Astrocyte of the hippocampus (primary cell): Measurements from ENCODE around the gene XCL2.

ENCODE experiments used
- DNase-seq: peaks from one replicate; pipeline ENCODE4 v3.0.0; 2011; ENCODE audit warnings: low read depth, low spot score

The XCL2 gene

GRCh38 chr1:168514455-168514854 lies 29.3 kb downstream of the XCL2 start:
- DNase-seq, result no peak

- DNase-seq, result no peak
These were observed 30.0 kb downstream of the XCL2 start for GRCh38 chr1:168513656-168514404.

- no peak for DNase-seq
These were observed 30.8 kb downstream of the XCL2 start for GRCh38 chr1:168512864-168513595.

- DNase-seq, result no peak
These were observed 33.7 kb downstream of the XCL2 start for GRCh38 chr1:168509875-168510791.

GRCh38 chr1:168509210-168509609 lies 34.6 kb downstream of the XCL2 start:
- DNase-seq, result no peak

- no peak for DNase-seq
These were observed 36.0 kb downstream of the XCL2 start for GRCh38 chr1:168507828-168508227.

GRCh38 chr1:168507231-168507630 lies 36.6 kb downstream of the XCL2 start:
- DNase-seq, result no peak

- DNase-seq, result peak; percentile 40
These were observed 37.5 kb downstream of the XCL2 start for GRCh38 chr1:168506204-168506819.

- DNase-seq, result no peak
These were observed 38.8 kb downstream of the XCL2 start for GRCh38 chr1:168505006-168505405.

- DNase-seq, result no peak
These were observed 39.5 kb downstream of the XCL2 start for GRCh38 chr1:168504064-168504837.

GRCh38 chr1:168499688-168500049 lies 44.1 kb downstream of the XCL2 start:
- no peak for DNase-seq

GRCh38 chr1:168498956-168499687 lies 44.7 kb downstream of the XCL2 start:
- no peak for DNase-seq

- DNase-seq, result peak; percentile 26
These were observed 45.6 kb downstream of the XCL2 start for GRCh38 chr1:168498159-168498631.

- DNase-seq, result no peak
These were observed 46.3 kb downstream of the XCL2 start for GRCh38 chr1:168497376-168497950.

GRCh38 chr1:168491527-168492164 lies 52.2 kb downstream of the XCL2 start:
- no peak for DNase-seq
